B cell (primary cell): Measurements from ENCODE around the gene TLR7. TPM values are rescaled to one million over a fixed set of nuclear protein-coding genes. Genes with fewer than 3 reads are reported as not detected.

ENCODE experiments used
- ATAC-seq: fragments of 200-7000 bp; cut with Tn5 transposase; one replicate; pipeline ENCODE4 v1.10.0; 2021; ENCODE audit warnings: low read depth, mild to moderate bottlenecking, moderate number of reproducible peaks, moderate library complexity
- CTCF ChIA-PET: fragments of 350-600 bp; sonication (Branson Sonifier 250); formaldehyde crosslinking; loops from one replicate; lab custom pipeline; 2021; ENCODE audit warnings: antibody characterized with exemption, inconsistent platforms; lab: Charles Lee
- POLR2A ChIA-PET: fragments of 350-600 bp; sonication (Branson Sonifier 250); formaldehyde crosslinking; loops from one replicate; lab custom pipeline; 2021; ENCODE audit warnings: antibody characterized with exemption; lab: Charles Lee
- DNase-seq: peaks from one replicate; pipeline ENCODE4 v3.0.0; 2013
- H2AFZ ChIP-seq: 2 replicates; pipeline ENCODE4 v1.6.1; 2012; ENCODE audit warnings: mild to moderate bottlenecking, low read depth, low read length; ENCODE audit not compliant: insufficient read depth, poor library complexity, severe bottlenecking
- H3K27ac ChIP-seq, 2 donors: 1 replicate in 1 of 2; 2 replicates in 1 of 2; pipeline ENCODE4 v1.5.1; 2012 to 2013; ENCODE audit warnings: low read length in 2 of 2, mild to moderate bottlenecking in 2 of 2, moderate library complexity in 1 of 2
- H3K27me3 ChIP-seq, 4 experiments: fragments of 200-600 bp in 1 of 4; sonication (generic) in 1 of 4; replicated peaks in 1 of 4; 1 replicate in 2 of 4; 2 replicates in 2 of 4; pipeline versions ENCODE4 v1.6.1 to v1.7.0; 2013 to 2016; ENCODE audit warnings: low read length in 3 of 4, mild to moderate bottlenecking in 2 of 4, mixed read lengths in 1 of 4, moderate library complexity in 1 of 4; ENCODE audit not compliant: insufficient read depth in 4 of 4, control insufficient read depth in 3 of 4; ENCODE audit errors: control extremely low read depth in 1 of 4
- H3K36me3 ChIP-seq, 2 experiments: replicated peaks in 1 of 2; 1 replicate in 1 of 2; 2 replicates in 1 of 2; pipeline versions ENCODE4 v1.6.1 to v1.7.1; 2013; ENCODE audit warnings: low read length in 1 of 2; ENCODE audit not compliant: insufficient read depth in 2 of 2, control insufficient read depth in 1 of 2; ENCODE audit errors: control extremely low read depth in 1 of 2, extremely low read depth in 1 of 2
- H3K4me1 ChIP-seq, 2 donors: fragments of 200-600 bp in 1 of 2; sonication (generic) in 1 of 2; 1 replicate in 1 of 2; 2 replicates in 1 of 2; pipeline versions ENCODE4 v1.5.1 to v1.6.1; 2013 to 2017; ENCODE audit warnings: low read length in 2 of 2; ENCODE audit not compliant: control insufficient read depth in 2 of 2, insufficient read depth in 2 of 2
- H3K4me2 ChIP-seq: replicated peaks from 2 replicates; pipeline ENCODE3; 2012; ENCODE audit warnings: mild to moderate bottlenecking, low read depth, low read length; ENCODE audit not compliant: poor library complexity, severe bottlenecking
- H3K4me3 ChIP-seq, 5 experiments: fragments of 200-600 bp in 1 of 5; sonication (generic) in 1 of 5; 1 replicate in 3 of 5; 2 replicates in 2 of 5; pipeline versions ENCODE4 v1.5.1 to v1.7.0; 2011 to 2016; ENCODE audit warnings: low read length in 4 of 5, mild to moderate bottlenecking in 4 of 5, low read depth in 2 of 5, control low read depth in 1 of 5, moderate library complexity in 1 of 5; ENCODE audit not compliant: insufficient read depth in 1 of 5; ENCODE audit errors: control extremely low read depth in 1 of 5, extremely low read depth in 1 of 5
- H3K79me2 ChIP-seq: fragments of 200-600 bp; sonication (generic); one replicate; pipeline ENCODE4 v1.6.0; 2016; ENCODE audit warnings: low read length; ENCODE audit not compliant: control insufficient read depth, insufficient read depth
- H3K9ac ChIP-seq: fragments of 200-600 bp; sonication (generic); 2 replicates; pipeline ENCODE4 v1.6.1; 2017; ENCODE audit warnings: mild to moderate bottlenecking, low read length, moderate library complexity
- H3K9me3 ChIP-seq, 3 donors: one replicate each; pipeline versions ENCODE4 v1.6.1 to v1.7.1; 2013; ENCODE audit warnings: low read length in 2 of 3; ENCODE audit not compliant: control insufficient read depth in 2 of 3, insufficient read depth in 1 of 3; ENCODE audit errors: control extremely low read depth in 1 of 3
- H4K20me1 ChIP-seq: 2 replicates; pipeline ENCODE4 v1.6.0; 2012; ENCODE audit warnings: mild to moderate bottlenecking, low read length; ENCODE audit not compliant: insufficient read depth, control insufficient read depth, poor library complexity, severe bottlenecking
- H3K27ac Mint-ChIP-seq: one replicate; pipeline ENCODE4 v1.8.0; 2021; ENCODE audit warnings: mixed read lengths
- H3K27me3 Mint-ChIP-seq: one replicate; pipeline ENCODE4 v1.8.0; 2021; ENCODE audit warnings: mixed read lengths
- H3K4me1 Mint-ChIP-seq: one replicate; pipeline ENCODE4 v1.8.0; 2021; ENCODE audit warnings: mixed read lengths
- H3K4me3 Mint-ChIP-seq: one replicate; pipeline ENCODE4 v1.8.0; 2021; ENCODE audit warnings: mixed read lengths
- H3K9me3 Mint-ChIP-seq: one replicate; pipeline ENCODE4 v1.8.0; 2022; ENCODE audit warnings: mixed read lengths; ENCODE audit not compliant: insufficient read depth
- CTCF ChIP-seq: fragments of 200-600 bp; IDR thresholded peaks from one replicate; pipeline ENCODE4 v1.8.0; 2022; ENCODE audit warnings: antibody characterized with exemption, mild to moderate bottlenecking
- EZH2 ChIP-seq: IDR thresholded peaks from 2 replicates; pipeline ENCODE4 v1.6.1; 2012; ENCODE audit warnings: borderline replicate concordance, low read depth, mild to moderate bottlenecking, moderate library complexity, low read length; ENCODE audit not compliant: insufficient read depth, poor library complexity, severe bottlenecking
- WGBS: methylation state at CpG from one replicate; pipeline ENCODE4 v1.1.5; 2013; ENCODE audit warnings: missing lambda C conversion rate; ENCODE audit not compliant: insufficient coverage; 5-methylcytosine and 5-hydroxymethylcytosine counted together
- intact Hi-C: fragments of 100-400 bp; cut with micrococcal nuclease; formaldehyde crosslinking; loops from one replicate; pipeline ENCODE4 v1.10.0; 2022
- polyA plus RNA-seq: library from polyadenylated mRNA; depleted of rRNA; stranded (reverse); fragments of >200 nt; gene quantifications from 2 replicates; pipeline ENCODE4 v1.2.3, GENCODE V29; 2012
- total RNA-seq, 2 donors: library from RNA; stranded (reverse); fragments of 120-200 nt in 1 of 2; gene quantifications; 1 replicate in 1 of 2; 2 replicates in 1 of 2; pipeline versions ENCODE4 v1.2.3 to v1.2.4, GENCODE V29; 2013 to 2022

TLR7 gene
- total and polyA plus RNA-seq, 2 donors (not counting 1 experiment from before 2014, with no cell fraction given): 6.1 to 10.2 TPM

- intact Hi-C loops: no loop called here
- H3K4me3 Mint-ChIP-seq: no peak overlapping the region
- no peak overlapping the region for H2AFZ ChIP-seq
- TF ChIP-seq CTCF: no peak
- no peak overlapping the region for H3K27ac ChIP-seq
- H3K9me3 ChIP-seq: no peaks in the 10 kb centered on the region
- H3K9ac ChIP-seq: no peak overlapping the region
- ATAC-seq (no peak), DNase-seq (no peak)
- WGBS: 62% methylated on average over 3 of the region's 10 CpGs
- no peak overlapping the region for H3K27ac Mint-ChIP-seq
- ChIA-PET CTCF (no interaction called here), POLR2A (no interaction called here)
- H3K4me1 Mint-ChIP-seq: peaks cover 2% of the 10 kb centered on the region
- peaks cover 0 to 5% (median 0%) of the 10 kb centered on the region in 4 experiments for H3K27me3 ChIP-seq
- H3K4me3 ChIP-seq: no peak overlapping the region
- H3K9me3 Mint-ChIP-seq: no peaks in the 10 kb centered on the region
- H3K4me2 ChIP-seq: no peak overlapping the region
- H4K20me1 ChIP-seq: no peaks in the 10 kb centered on the region
- peaks cover 0 to 3% of the 10 kb centered on the region in 2 donors for H3K4me1 ChIP-seq
- H3K27me3 Mint-ChIP-seq: no peaks in the 10 kb centered on the region
- no peaks in the 10 kb centered on the region for H3K36me3 ChIP-seq
- H3K79me2 ChIP-seq: no peaks in the 10 kb centered on the region
Observed at GRCh38 chrX:12919051-12919450, 52.2 kb downstream of the TLR7 start.

GRCh38 chrX:12919620-12920019 is 52.7 kb downstream of the TLR7 start:
- no CpG with 5 or more reads among the region's 8 CpGs for WGBS

More at GRCh38 chrX:12919620-12920019, 52.7 kb downstream of the TLR7 start:
- no peaks in the 10 kb centered on the region for H4K20me1 ChIP-seq
- no peak overlapping the region for H3K4me2 ChIP-seq
- intact Hi-C loops: no loop called here
- Mint-ChIP-seq H3K9me3 (no peaks in the 10 kb centered on the region), H3K4me3 (no peak overlapping the region), H3K4me1 (peaks cover 2% of the 10 kb centered on the region), H3K27me3 (no peaks in the 10 kb centered on the region), H3K27ac (no peak overlapping the region)
- no peak overlapping the region for H3K4me3 ChIP-seq
- DNase-seq (no peak), ATAC-seq (no peak)
- CTCF ChIA-PET: no interaction called here
- no peak for TF ChIP-seq EZH2
- TF ChIP-seq CTCF: no peak
- no peaks in the 10 kb centered on the region for H3K79me2 ChIP-seq
- no peaks in the 10 kb centered on the region for H3K36me3 ChIP-seq
- no peak overlapping the region for H2AFZ ChIP-seq
- H3K27me3 ChIP-seq: peaks cover 0 to 8% (median 0%) of the 10 kb centered on the region in 4 experiments
- H3K9ac ChIP-seq: no peak overlapping the region
- POLR2A ChIA-PET: no interaction called here
- no peak overlapping the region for H3K27ac ChIP-seq
- H3K4me1 ChIP-seq: peaks cover 0 to 3% of the 10 kb centered on the region in 2 donors
- H3K9me3 ChIP-seq: no peaks in the 10 kb centered on the region
